ENCODE data around the gene MLH1.

DNA sequence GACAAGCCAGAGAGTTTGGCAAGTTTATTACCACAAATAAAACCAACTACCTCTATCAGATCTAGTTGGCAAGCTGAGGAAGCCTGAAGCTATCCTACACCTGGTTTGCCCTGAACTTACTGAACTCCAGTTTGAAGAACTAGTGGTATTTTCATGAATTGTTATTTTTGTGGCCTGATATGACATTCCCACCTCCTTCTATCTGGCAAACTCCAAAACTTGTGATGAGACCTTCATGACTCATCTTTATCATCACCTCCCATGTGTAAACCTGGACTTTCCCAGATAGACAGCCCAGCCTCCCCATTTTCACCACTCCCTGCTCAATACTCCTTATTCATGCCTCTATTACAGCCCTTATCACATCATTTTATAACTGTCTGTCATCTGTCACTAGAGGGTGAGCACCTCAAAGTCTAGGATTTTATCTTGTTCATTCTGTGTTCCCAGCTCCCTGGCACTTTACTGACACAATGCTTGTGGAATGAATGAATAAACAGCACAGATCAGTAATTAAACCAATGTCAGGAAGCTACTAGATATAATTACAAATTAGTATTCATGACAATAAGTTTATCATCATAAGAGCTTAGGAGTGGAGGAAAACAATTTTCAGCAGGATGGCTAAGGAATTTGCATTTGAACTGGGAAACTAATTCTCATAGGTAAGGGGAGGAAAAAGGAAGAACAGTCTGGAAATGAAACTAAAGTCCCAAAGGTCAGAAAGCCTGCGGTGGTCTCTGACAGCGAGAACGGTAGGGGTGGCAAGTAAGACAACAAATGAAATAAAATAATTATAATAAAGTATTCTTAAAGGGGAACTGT is 35.2 kb upstream of the MLH1 start:
- TF ChIP-seq, protein P1, sequence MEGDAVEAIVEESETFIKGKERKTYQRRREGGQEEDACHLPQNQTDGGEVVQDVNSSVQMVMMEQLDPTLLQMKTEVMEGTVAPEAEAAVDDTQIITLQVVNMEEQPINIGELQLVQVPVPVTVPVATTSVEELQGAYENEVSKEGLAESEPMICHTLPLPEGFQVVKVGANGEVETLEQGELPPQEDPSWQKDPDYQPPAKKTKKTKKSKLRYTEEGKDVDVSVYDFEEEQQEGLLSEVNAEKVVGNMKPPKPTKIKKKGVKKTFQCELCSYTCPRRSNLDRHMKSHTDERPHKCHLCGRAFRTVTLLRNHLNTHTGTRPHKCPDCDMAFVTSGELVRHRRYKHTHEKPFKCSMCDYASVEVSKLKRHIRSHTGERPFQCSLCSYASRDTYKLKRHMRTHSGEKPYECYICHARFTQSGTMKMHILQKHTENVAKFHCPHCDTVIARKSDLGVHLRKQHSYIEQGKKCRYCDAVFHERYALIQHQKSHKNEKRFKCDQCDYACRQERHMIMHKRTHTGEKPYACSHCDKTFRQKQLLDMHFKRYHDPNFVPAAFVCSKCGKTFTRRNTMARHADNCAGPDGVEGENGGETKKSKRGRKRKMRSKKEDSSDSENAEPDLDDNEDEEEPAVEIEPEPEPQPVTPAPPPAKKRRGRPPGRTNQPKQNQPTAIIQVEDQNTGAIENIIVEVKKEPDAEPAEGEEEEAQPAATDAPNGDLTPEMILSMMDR (conservative IDR thresholded peaks at IDR 0.05; ENCODE audit: low read length): no peak
- TF ChIP-seq EZH2phosphoT487 (IDR thresholded peaks at IDR 0.05; ENCODE audit: borderline replicate concordance, low read depth, low read length): no peak
